COR-L47 (cell line): ENCODE results near the gene OXTR.
"Not testable (repeated sequence)": the region's sequence is repeated elsewhere in the genome, so short reads cannot be mapped to it uniquely, and the experiment has no call there.

Experiments
- DNase-seq: peaks from one replicate; lab custom pipeline; 2025; lab: John Stamatoyannopoulos, UW

OXTR gene

GRCh38 chr3:8741581-8742261 is 27.7 kb downstream of the OXTR start:
- no peak for DNase-seq

DNA sequence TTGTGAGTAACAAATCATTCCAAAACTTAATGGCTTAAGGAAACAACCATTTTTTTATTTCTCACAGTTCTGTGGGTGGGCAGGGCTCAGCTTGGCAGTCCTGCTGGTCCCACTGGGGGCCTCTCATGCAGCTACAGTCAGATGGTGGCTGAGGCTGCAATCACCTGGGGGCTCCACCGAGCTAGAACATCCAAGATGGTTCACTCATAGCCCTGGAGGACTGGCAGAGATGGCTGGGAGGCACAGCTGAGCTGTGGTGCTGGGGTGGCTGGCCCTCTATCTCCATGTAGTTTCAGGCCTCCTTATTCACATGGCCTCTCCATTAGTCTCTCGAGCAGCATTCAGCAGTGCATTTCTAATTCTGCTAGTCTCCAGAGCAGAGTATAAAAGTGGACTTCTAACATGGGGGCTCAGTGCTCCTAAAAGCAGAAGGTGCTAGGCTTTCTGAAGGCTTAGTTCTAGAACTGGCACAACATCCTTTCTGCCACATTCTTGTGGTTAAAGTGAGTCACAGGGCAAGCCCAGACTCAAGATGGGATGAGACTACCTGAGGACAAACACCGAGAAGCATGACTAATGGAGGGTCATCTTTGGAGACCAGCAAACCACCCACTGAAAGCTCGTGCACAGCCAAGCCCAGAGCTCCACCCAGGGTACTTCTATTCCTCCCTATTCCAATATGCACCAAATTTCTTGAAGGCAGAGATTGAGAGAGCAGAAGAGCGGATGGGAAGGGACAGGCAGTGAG is 29.5 kb downstream of the OXTR start:
- DNase-seq = no peak

GRCh38 chr3:8738639-8739038 is 30.8 kb downstream of the OXTR start:
- no peak for DNase-seq

DNA sequence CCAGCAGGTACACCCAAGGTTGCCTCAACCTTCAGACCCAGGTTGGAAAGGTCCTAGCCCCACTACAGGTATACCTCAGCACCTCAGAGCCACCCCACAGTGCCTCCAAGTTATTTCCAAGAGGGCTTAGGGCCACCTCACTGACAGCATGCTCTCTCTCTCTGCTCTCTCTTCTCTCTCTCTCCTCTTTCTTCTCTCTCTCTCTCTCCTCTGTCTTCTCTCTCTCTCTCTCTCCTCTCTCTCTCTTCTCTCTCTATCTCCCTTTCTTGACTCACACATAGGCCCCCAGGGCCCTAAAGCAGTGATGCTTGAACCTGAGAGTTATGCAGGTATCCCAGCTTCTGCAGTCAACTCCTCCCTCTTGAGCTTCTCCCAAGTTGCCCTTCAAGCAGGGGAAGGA is 31.6 kb downstream of the OXTR start:
- DNase-seq = no peak

- DNase-seq = no peak
Measured at GRCh38 chr3:8737301-8737700, 32.1 kb downstream of the OXTR start.

DNA sequence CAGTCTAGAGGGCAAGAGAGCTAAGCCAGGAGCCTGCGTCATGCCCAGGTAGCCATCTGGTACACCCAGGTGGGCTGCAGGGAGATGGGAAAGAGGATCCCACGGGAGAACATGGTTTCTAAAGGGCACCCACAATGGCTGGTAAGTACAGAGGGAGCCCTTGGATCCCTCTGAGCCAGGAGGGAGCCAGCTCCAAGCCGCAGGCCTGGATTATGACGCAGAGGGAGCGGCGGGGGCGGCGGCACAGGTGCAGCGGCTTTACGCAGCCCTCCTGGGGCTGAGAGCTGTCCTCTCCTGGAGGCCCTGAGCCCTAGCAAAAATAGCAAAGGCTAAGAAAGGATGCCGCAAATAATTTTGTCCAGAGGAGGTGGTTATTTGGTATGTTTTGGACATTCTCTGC is 33.0 kb downstream of the OXTR start:
- DNase-seq = no peak

GRCh38 chr3:8734908-8735307 is 34.5 kb downstream of the OXTR start:
- no peak for DNase-seq

GRCh38 chr3:8734137-8734878 is 35.1 kb downstream of the OXTR start:
- no peak for DNase-seq

DNA sequence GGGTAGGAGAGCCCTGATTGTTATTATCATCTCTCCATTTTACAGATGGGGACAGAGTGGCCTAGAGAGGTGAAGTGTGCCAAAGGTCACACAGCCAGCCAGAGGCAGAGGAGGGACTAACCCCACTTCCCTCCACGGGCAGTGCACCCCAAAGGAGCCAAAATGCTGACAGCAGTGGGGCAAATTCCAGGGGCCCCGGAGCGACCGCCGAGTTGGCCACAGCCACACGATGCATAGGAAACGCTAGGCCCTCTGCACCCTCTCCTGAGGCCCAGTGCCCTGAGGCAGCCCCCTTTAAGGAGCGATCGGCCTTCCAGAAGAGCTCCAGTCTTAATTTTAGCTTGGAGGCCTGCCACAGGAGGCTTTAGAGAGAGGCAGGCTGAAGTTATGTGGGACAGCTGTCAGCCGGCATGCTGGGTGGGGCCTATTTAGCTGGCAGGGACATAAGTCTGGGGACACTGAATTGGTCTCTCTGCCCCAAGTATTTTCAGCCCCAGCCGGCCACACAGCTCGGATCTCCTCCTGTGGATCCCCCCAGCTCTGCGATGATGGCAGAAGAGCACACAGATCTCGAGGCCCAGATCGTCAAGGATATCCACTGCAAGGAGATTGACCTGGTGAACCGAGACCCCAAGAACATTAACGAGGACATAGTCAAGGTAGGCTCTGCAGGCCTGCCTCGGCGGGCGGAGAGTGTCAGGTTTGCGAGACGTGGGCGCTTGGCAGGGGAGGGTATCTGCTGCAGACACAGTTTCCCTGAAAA is 35.9 kb downstream of the OXTR start, which contains the start of gene CAV3:
Gene CAV3 (plus strand): TSS at position 471 of the 763 bp plus-strand sequence. CDS start 75 bp downstream, at position 546.
- no peak for DNase-seq

DNA sequence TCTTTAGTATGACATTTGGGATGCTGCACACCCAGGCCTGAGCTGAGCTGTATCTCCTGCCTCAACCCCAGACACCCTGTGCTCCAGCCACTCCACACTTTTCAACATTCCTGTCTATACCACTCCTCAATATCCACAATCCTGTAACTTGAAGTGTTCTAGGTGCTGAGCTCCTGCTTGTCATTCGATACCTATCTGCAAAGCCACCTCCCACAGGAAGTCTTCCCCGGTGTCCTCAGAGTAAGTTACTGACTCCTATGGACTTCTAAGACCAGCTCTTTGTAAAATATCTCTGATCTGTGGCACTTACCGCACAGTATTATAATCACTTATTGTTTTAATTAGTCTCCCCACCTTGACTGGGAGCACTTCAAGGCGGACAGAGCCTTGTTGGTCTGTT is 37.0 kb downstream of the OXTR start:
- no peak for DNase-seq

DNA sequence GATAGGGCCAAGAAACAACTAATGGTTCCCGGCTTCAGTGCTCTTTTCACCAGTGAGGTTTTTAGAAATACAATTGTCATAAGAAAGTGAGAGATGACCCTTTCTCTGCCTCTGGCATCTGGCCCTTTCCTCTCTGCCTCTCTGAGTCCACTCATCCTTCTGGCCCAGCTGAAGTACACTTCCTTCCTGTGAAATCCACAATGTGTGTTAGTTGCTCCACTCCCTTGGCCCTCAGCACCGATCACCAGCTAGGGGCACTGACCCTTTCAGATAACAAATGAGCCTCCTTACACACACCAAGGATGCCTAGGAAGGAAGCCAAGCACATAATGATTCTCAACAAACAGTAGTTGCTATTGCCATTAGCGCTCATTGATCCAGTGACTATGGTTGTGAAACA is 38.8 kb downstream of the OXTR start:
- no peak for DNase-seq

GRCh38 chr3:8729479-8729878 is 39.9 kb downstream of the OXTR start:
- DNase-seq = no peak

DNA sequence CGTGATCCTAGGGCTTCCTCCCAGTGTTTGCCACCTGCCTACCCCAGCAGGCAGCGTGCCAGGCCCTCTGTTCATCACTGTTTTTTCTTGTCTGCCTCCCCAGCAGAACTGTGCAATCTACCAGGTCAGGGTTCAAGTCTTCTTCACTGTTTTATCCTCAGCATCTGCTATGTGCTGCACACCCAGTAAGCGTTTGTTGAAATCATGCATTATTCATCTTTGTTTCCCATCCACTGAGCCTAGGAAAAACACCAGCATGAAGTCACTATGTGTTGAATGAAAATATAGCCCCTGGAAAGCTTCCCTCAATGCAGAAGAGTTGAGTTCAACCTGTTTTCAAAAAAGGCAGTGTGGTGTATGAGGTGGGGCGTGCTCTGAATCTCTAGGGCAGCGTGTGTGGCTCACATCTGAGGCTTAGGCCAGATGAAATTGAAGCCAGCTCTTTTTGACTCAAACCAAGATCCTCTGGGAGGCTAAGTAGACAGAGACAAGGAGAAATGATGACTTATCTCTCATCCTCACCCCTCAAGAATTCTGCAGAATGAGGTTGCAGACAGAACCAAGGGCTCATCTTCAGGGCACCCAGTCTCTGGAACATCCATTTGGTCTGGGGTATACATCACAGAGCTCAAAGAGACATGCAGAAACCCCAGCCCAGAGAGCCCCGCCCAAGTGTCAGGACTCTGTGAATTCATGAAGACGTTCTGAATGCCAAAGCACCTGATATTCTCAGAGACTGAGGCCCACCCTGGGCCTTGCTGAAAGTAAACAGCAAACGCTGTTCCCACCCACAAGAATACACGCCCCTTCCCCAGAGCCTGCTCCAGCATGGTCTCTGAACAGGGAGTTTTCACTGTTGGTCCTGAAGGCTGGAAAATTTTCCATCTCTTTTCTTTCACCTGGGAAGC is 41.6 kb downstream of the OXTR start:
- peak; percentile 4 for DNase-seq

DNA sequence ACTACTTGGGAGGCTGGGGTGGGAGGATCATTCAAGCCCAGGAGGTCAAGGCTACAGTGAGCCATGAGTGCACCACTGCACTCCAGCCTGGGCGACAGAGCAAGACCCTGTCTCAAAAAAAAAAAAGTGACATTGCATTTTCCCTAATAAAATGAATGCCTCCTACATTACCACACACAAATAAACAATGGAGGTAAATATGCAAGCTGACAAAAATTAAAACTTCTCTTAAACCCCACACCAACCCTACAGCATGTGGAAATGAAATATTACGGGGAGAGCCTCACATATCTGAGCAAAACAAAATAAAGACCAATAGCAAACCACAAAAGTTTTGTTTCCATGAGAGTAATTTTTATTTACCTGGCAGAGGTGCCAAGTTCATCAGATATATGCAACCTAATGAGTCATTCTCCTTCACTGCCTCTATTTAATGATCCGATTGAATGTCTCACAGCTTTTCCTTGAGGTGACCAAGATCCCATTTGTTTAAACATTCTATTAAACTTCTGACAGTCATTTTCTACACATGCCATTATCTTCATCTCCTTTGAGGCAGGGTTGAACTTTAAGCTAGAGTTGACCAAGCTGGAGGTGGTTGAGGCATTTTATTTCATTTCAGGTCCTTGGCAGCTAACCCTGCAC is 45.2 kb downstream of the OXTR start:
- no peak for DNase-seq

DNA sequence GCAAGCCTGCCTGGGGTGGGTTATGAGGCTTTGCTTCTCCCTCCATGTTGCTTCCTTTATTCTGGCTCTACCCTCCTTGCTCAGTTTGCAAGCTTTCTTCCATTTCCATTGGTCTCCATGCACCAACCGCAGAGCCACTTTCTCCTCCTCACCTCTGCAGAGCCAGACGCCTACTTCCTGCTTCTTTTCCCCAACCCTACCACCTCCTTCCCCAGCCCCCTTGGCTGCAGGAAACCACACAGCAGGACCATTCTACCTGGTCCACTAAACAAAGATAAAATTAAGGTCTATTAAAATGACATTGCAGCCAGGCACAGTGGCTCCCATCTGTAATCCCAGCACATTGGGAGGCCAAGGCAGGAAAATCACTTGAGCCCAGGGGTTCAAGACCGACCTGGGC is 45.8 kb downstream of the OXTR start:
- no peak for DNase-seq

DNA sequence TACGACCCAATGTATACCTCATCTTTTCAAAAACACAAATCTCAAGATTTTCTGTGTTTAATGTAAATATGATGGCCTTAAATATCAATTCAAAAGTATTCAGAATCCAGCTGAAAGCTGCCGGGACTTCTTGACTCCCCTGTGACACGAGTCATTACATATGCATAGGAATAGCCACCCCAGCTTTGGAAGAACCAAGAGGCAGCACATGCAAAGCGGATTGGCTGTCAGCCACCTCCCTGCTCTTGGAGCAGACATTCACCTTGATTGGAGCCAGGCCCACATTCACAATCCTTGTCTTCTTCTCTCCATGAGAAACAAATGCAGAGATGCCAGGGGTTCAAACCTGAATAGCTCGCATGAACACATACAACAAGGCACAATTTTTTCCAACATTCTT is 46.6 kb downstream of the OXTR start:
- no peak for DNase-seq

GRCh38 chr3:8715757-8716156 is 53.7 kb downstream of the OXTR start:
- not testable (repeated sequence) for DNase-seq

GRCh38 chr3:8713901-8714759 is 55.3 kb downstream of the OXTR start:
- DNase-seq = no peak

DNA sequence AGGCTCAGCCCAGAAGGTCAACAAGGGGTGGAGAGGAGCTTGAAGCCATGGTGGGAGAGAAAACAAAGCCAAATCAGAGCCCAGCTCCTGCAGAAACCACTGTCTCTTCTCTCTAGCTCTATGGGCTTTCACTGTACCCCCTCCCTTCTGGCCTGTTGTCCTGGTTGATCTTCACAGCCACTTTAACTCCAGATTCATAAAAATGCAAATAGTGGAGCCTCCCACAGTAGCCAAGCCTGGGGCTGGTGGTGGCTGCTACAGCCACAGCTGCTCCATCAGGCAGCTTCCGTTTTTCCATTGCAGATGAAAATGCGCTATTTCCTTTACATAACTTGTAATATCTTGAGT is 56.5 kb downstream of the OXTR start:
- DNase-seq = no peak
